ENCODE results near the gene CLSTN2.

Gene CLSTN2

DNA sequence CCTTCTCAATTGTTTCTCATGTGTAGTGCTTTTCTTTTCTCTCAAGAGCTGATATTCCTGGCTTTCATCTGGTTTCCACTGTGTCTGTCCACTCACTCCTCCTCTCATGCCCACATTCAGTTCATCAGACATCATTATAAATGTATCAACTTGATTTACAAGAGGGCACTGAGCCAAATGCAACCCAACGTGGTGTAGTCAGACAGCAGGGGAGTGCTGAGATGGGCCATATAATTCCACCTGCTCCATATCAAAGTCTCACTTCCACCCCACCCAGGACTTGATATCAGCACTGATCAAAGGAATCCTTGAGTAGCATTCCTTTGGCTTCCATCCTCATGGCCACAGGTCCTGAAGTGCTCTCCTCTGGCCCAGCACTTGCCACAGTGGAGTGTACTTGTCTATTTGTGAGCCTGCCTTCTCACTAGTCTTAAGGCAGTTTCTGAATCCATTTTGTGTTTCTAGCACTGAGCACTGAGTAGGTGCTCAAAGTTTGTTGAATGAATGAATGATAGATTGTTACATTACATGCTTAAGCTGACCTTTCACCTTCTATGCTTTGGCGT lies 252.8 kb downstream of the CLSTN2 start:
- DNase-seq (ENCODE audit: low read depth), result no peak

DNA sequence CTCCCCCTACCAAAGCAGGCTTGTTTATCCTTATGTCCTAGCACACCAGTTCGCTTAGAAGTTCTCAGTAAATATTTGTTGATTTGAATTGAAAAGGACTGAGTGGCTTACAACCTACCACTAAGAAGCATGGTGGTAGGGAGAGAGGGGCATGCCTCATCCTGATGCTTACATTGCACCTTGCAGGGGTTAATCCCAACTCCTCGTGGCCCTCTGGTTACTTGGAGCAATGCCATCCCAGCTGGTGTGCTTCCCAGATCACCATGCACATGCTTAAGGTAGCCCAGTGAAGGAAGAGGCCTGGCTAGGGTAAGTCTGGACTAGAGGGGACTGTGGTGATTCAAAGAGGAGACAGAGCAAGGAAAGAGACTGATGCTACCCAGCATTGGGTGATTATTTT lies 253.3 kb downstream of the CLSTN2 start:
- no peak for DNase-seq (ENCODE audit: low read depth)

DNA sequence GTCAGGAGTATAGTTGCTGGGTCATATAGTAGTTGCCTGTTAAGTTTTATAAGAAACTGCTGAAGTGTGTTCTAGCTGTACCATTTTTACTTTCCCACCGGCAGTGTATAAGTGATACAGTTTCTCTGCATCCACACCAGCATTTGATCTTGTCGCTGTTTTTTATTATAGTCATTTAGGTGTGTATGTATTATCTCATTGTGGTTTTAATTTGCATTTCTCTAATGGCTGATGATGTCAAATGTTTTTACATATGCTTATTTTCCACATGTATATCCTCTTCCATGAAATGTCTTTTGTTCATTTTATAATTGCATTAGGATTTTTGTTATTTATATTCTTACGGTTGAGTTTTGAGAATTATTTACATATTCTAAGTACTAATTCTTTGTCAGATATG lies 254.3 kb downstream of the CLSTN2 start:
- no peak for DNase-seq (ENCODE audit: low read depth)

DNA sequence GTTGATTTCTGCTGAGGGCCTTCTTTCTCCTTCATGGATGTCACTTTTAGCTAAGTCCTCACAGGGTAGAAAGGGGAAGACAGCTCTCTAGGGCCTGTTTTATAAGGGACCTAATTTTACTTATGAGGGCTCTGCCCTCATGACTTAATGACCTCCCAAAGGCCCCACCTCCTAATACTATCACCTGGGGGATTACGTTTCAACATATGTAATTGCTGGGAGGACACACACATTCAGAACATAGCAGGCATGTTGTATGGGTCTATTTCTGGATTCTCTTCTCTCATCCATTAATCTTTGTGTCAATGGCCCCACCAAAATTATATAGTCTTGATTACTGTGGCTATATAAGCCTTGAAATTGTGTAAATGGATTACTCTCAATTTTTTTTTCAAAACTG lies 255.0 kb downstream of the CLSTN2 start:
- DNase-seq (ENCODE audit: low read depth), result no peak

DNA sequence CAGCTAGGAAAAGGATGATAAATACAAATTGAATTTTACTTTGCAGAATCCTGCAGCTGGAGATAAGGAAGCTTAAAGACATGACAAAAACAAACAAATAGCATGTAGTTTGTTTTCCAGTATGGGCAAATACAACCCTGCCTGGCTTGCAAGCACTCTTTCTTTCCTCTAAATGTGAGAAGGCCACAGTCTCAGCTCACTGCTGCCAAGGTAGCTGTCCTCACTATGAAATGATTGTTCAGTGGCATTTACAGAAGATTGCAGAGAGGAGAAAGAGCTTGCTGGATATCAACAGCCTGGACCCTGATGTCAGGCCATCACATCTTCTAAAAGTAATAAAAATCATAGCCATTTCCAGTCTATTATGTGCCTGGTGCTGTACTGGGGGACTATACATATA lies 262.0 kb downstream of the CLSTN2 start:
- no peak for DNase-seq (ENCODE audit: low read depth)

DNA sequence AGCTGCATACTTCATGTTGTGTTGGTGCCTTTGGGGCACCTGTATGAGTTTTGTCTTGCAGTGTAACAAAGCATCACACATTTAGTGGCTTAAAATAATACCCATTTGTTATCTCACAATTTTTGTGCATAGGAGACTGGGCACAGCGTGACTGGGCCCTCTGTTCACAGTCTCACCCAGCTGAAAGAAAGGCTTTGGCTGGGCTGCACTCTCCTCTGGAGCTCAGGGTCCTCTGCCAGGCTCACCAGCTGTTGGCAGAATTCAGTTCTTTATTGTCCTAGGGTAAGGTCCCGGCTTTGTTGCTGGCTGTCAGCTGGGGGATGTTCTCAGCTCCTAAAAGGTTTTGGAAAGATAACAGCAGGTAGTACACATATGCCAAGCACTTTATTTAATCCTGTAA lies 263.3 kb downstream of the CLSTN2 start:
- DNase-seq (ENCODE audit: low read depth), result no peak

DNA sequence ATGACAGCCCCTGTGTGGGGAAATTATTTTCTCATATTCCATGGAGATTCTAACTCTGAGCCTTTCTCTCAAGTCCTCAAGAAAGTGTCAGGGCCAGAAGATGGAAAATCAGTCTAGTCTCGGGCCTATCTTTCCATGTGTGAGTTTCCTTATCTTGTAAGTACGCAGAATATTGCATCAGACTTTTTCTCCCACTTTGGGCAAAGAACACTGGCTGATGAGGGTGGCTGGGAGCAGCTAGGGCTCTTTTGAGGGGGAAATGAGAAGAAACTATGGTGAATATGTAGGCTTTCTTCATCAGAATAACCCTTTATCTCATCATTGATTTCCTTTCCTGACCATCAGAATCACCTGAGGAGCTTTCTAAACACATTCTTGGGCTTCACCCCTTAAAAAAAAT lies 264.0 kb downstream of the CLSTN2 start:
- DNase-seq (ENCODE audit: low read depth), result no peak

DNA sequence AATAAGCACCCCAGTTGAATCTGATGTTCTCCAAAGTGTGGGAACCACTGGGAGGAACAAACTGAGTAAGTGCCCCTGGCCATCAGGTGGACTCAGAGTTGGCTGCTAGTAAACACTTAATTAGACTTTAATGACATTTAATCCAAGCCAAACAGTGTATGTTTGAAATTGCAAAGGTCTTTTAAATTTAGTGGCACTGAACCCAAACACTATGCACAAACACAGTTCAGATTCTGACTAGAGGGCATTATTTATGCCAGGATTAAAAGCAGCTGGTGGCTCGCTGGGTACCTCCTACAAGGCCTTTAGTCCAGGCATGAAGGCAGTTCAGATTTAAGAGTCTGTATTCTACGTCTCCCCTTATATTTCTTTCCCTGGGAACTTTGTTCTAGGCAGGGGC lies 264.8 kb downstream of the CLSTN2 start:
- no peak for DNase-seq (ENCODE audit: low read depth)

DNA sequence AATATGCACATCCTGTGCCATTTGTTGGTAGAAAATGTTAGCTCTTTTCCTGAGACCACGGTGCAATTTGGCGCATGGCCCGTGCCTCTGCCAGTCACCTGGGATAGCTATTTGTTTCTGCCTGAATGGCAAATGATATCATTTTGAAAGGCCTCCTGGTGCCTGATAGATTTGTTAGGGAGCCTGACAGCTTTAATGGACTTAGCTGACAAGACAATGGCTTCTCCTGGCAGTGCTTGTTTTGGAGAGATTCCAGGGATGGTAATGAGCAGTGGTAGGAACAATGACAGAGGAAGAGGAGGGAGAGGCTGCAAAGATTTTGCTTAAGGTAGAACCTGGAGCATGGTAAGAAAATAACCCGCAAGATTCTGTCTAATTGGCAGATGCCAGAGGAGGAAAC lies 268.5 kb downstream of the CLSTN2 start:
- DNase-seq (ENCODE audit: low read depth), result no peak

DNA sequence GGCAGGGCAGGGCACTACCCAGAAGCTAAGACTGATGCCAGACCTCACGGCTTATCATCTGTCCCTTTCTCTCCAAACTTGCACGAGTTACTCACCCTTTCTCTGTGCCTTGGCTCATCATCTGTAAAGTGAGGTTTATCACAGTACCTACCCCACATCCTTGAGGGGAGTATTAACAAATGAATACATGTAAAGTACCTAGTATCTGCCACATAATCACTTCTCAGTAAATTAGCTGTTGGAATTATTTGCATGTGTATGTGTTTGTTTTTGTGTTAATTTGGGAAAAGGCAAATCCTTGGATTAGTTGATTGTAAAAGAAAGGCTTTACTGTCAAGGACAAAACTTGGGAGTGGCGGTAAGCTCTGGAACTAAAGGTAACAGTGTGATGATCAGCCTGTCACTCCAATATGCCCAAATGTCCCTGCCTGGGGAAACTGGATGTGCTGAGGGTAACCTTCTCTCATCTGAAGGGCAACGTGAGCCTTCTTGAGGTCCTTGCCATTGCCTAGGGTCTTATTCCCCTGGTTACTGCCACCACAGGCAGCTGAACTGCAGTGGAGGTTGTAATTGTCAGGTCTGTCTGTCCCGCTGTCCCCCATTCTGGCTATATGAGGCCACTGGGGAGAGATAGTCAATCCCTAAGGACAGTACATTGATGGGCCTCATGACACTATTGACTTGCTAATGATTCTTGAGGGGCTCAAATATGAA lies 269.4 kb downstream of the CLSTN2 start:
- no peak for DNase-seq (ENCODE audit: low read depth)

DNA sequence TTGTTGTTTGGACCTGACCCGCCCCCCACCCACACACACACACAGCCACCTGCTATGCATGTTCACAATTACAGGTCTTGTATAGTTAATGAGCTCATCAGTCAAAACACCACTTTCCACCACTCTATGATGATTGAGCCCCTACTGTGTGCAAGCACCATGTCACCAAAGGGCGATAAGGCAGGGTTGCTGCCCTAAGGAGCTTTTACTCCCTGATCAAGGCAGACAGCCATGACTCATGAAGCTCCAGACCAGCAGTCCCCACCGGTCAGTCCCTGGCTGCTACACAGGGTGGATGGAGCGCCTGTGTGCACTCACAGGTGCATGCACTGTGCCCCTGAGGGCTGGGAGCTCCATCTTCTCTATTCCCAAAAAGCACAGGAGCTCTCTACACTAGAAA lies 270.6 kb downstream of the CLSTN2 start:
- DNase-seq (ENCODE audit: low read depth), result no peak

DNA sequence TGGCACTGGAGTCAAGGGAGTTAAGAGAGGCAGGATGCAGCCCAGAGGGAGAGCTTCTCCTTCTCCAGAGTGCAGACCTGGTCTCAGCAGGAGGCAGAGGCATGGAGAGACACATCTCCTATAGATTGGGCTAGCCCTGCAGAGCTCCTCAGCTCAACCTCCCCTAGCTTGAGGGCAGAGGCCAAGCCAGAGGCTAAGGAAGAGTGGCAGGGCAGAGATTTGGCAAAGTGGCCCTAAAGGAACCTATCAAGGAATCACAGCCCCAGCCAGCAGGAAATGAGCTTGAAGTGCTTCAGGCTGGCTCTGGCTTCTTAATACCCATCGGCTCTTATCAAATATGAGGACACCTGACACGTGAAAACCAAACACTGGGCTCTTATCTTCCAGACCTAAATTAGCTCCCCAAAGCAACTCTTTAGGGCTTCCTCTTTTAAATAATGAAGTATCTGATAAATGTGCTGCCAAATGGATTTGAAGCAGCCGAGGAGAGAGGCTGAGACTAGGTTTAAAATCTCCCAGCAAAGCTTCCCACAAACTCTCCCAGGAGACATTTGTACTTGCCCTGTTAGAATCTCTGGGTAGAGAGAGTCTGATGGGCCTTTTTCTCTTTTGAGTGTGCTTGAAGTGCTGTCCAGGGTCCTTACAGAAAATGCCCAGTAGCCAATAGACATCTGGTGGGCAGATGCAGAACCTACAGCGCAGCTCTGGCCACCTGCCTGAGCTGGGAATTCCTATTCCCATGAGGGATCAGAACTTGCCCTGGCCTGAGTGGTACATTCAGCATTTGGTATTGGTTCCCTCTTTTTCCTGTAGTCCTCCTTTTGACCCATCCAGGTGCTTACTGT lies 271.4 kb downstream of the CLSTN2 start:
- DNase-seq (ENCODE audit: low read depth), result no peak

DNA sequence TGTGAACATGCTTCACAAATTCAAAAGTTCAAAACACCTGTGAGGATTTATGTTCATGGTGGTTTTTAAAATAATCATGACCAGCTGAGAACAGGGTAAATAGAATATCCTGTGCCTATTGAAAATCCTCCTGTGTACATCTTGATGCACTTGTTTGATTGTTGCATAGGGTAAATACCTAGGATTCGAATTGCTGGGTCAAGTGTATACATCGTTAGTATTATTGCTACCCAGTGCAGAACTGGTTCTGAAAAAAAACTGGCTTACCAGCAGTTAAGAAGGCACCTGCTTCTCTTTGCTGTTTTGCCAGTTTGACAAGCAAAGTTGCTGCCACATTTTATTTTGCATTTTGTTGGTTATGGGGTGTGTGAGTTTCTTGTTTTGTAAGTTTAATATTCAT lies 272.6 kb downstream of the CLSTN2 start:
- no peak for DNase-seq (ENCODE audit: low read depth)

DNA sequence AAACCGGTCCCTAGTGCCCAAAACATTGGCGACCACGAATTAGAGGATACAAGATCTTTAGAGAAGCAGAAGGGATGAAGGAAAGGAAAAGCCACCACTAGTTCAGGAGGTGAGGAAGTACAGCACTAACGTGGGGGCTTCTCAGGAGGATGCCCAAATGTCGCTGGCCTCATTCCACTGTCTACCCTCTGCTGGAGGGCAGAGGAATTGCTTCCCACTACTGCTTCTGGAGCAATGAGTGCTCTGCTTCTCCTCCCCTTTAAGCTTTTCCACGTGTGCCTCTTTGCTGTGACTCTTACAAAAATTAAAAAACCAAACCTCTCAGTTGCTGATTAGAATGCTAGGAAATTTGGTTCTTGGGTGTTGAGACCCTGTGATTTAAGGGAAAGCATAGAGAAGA lies 281.3 kb downstream of the CLSTN2 start:
- no peak for DNase-seq (ENCODE audit: low read depth)

DNA sequence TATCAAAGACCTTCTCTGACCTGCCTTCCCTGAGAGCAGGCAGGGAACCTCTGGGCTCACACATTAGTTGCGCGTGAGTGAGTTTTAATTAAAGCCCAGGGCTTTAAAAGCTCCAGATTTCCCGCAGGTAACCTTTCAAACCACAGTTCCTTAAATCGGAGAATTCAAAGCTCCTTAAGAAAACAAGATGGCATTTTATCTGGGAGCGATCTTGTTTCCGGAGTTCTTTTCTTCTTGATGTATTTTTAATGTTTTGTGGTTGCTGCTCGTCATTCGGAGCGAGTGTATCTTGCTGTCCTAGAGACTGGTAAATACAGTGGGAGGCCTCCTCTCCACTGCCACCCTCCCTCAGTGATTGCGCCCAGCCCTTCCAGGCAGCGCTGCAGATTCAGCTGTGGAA lies 284.3 kb downstream of the CLSTN2 start:
- no peak for DNase-seq (ENCODE audit: low read depth)

DNA sequence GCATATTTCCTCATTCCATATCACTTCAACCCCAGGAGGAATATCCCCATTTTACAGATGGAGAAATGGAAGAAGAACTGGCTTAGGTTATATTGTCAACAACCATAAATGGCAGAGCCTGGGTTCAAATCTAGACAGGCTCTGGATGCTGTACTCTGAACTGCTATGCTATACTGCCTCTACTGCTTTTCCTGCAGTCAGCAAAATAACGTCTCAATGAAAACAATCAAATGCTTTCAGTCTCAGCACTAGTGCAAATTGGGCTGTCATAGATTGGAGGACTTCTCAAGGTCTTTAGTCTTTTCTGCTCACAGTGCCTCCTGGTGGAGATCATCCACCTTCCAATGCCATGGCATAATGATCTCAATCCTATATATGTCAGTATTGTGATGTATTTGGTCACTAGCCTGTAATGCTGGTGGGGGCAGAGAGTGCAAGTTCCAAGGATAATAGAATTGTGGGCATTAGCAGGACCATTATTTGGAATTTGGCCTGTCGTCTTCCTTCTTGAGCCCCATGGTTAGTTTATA lies 285.0 kb downstream of the CLSTN2 start:
- DNase-seq (ENCODE audit: low read depth), result no peak

DNA sequence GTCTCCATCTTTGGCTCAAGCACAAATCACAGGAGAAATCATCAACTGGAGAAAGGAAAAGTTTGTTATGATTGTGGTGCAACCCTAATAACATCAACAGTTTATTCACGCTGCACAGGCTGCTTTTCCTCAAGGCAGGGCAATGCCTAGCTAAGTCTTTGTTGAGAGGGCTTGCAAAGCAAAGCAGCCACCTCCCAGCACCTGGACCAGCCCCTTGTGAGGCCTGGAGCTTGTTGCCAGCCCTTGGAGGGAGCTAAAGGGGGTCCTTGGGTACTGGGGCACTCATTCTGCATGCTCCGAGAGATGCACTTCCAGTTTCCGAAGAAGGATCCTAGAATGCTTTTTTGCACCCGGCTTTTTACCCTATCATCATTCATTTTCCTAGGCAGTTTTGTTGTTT lies 288.2 kb downstream of the CLSTN2 start:
- DNase-seq (ENCODE audit: low read depth), result no peak

DNA sequence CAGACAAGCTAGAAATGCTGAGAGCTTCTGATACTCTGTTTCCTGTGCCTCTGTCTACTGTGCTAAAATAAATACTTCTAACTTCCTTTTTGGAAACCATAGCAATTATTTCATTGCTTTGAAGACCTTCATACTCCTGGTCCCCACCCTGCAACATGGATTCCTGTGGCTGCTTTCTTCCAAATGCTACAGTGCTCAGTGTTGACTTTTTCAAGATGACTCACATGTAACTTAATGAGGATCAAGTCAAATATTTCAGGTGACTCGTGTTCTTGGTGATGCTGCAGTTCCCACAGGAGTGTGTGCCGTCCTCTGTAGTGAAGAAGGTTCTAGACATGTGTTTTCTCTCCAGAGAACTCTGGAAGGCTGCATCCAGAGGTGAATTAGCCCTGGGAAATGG lies 288.6 kb downstream of the CLSTN2 start:
- no peak for DNase-seq (ENCODE audit: low read depth)

DNA sequence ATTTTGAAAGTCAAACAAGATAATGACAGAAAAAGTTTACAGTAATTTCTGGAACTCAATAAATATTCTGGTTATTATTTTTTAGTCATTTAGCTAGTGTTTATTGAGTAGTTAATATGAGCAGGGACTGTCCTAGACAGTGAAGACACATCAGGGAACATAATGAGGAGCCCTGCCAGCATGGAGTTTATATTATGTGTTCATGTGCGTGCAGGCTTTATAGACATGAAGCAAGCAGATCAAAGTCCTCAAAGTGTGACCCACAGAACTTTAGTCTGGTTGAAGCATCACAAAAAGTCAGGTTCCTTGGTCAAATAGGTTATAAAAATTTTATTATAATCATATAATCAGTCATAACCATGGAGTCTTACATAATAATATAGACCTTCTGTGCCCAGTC lies 289.3 kb downstream of the CLSTN2 start:
- DNase-seq (ENCODE audit: low read depth), result no peak

DNA sequence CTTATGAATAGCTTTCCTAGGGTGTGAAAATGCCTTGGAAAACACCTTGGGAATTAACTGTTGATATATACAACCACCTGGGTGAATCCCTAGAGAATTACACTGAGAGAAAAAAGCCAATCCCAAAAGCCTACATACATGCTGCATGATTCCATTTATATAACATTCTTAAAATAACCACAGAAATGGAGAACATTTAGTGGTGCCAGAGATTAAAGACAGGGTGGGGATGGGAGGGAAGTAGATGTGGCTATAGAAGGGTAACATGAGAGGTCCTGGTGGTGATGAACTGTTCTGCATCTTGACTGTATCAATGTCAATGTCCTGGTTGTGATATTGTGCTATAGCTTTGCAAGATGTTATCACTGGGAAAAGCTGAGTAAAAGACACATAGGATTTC lies 291.0 kb downstream of the CLSTN2 start:
- no peak for DNase-seq (ENCODE audit: low read depth)

DNA sequence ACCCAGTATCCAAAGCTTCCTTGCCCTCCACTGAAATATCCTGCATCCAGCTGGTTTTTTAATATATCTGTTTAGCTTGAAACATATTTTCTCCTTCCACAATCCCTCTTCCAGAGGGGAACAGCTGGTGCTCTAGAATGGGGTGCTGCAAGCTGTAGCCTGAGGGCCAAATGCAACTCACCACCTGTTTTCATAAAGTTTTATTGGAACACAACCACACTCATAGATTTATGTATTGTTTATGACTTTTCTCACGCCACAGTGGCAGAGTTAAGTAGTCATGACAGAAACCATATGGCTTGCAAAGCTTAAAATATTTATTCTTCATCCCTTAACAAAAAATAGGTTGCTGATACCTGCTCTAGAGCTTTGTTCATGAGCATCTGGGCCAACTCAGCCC lies 298.7 kb downstream of the CLSTN2 start:
- no peak for DNase-seq (ENCODE audit: low read depth)

DNA sequence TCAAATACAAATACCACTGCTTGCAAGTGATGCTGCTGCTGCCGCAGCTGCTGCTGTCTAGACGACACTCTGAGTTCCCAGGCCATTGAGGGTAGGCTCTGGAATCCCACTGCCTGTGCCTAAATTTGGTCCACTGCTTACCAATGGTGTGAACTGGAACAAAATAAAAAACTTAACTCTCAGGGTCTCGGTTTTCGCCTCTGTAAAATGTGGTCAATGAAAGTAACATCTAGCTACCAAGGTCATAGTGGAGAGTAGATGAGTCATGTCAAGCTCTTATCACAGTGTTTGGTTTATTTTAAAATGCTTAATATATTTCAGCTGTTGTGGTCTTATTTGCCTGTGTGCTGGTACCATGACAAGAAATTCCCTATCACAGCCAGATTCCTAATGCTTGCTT lies 299.3 kb downstream of the CLSTN2 start:
- DNase-seq (ENCODE audit: low read depth), result no peak

DNA sequence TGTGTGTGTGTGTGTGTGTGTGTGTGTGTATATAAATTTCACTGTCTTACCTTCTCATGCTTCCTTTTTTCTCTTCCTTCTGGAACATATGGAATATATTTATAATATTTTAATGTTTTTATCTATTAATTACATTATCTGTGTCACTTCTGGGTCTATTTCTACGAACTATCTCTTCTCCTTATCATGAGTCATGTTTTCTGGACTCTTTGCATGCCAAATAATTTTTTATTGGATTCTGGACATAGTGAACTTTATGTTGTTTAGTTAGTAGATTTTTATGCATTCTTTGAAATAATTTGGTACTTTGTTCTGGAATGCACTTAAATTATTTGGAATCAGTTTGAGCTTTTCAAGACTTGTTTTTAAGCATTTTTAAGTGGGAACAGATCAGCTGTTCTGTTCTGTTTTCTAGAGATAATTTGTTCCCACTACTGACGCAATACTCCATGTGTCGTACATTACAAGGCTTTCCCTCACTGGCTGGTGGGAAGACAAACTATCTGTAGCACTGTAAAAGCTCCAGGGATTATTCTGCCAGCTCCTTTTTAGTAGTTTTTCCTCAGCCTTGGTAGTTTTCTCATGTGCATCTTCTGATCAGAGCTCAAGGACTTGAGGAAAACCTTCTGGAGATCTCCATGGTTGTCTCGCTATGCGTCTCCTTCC lies 302.0 kb downstream of the CLSTN2 start:
- no peak for DNase-seq (ENCODE audit: low read depth)
